ENCODE results near the gene ZNF273. TPM values are rescaled to one million over a fixed set of nuclear protein-coding genes. Genes with fewer than 3 reads are reported as not detected.

The ZNF273 gene
- total RNA-seq, 1 experiment from 2014 or later = 17.9 TPM

GRCh38 chr7:64873517-64873916 is 29.6 kb upstream of the ZNF273 start:
- Histone ChIP-seq H2AFZ (ENCODE audit: low read length) (no peak overlapping the region), H3T11ph (ENCODE audit: low read length) (no peak overlapping the region), H3K14ac (ENCODE audit: insufficient read depth, low read length) (no peak overlapping the region), H3K79me2 (ENCODE audit: insufficient read depth, low read length) (no peaks in the 10 kb centered on the region), H3K4me2 (ENCODE audit: insufficient read depth, insufficient read length, low read length) (no peak overlapping the region), H3K27ac (ENCODE audit: insufficient read length, low read depth, low read length) (no peak overlapping the region), H2BK15ac (ENCODE audit: low read depth, low read length) (no peak overlapping the region), H3K4me1 (ENCODE audit: insufficient read depth, low read length) (no peaks in the 10 kb centered on the region), H4K5ac (ENCODE audit: insufficient read length, low read depth, low read length) (no peak overlapping the region), H3K56ac (ENCODE audit: insufficient read length, low read depth, low read length) (no peak overlapping the region), H3K9ac (ENCODE audit: extremely low read depth, insufficient read length, low read length) (no peak overlapping the region), H2BK5ac (ENCODE audit: insufficient read length, low read length) (no peak overlapping the region), H2BK12ac (ENCODE audit: insufficient read length, low read depth, low read length) (no peak overlapping the region), H3K4ac (ENCODE audit: low read depth, low read length) (no peak overlapping the region), H3K79me1 (ENCODE audit: insufficient read depth, low read depth, low read length, poor library complexity, severe bottlenecking) (no peaks in the 10 kb centered on the region), H3K27me3 (ENCODE audit: insufficient read depth, low read length) (no peaks in the 10 kb centered on the region; the same call in 1 of the 2 replicates), H3K9me3 (ENCODE audit: control insufficient read depth, low read depth, low read length) (no peaks in the 10 kb centered on the region), H2BK20ac (ENCODE audit: low read depth, low read length, poor library complexity, severe bottlenecking) (no peak overlapping the region), H2BK120ac (ENCODE audit: low read depth, low read length, poor library complexity, severe bottlenecking) (no peak overlapping the region), H4K20me1 (ENCODE audit: control insufficient read depth, insufficient read depth, insufficient read length) (no peaks in the 10 kb centered on the region), H2AK5ac (ENCODE audit: insufficient read length, low read length) (no peak overlapping the region), H4K91ac (ENCODE audit: insufficient read length, low read depth, low read length) (no peak overlapping the region), H4K8ac (replicated peaks; ENCODE audit: insufficient read length, low read depth, low read length) (no peak overlapping the region), H3K18ac (ENCODE audit: insufficient read length, low read depth, low read length) (no peak overlapping the region), H3K23me2 (ENCODE audit: insufficient read length, low read depth, low read length, poor library complexity, severe bottlenecking) (no peaks in the 10 kb centered on the region), H3K23ac (ENCODE audit: insufficient read length, low read depth, low read length) (no peak overlapping the region)
- Mint-ChIP-seq H3K27me3 (ENCODE audit: low read depth) (peaks cover 55% of the 10 kb centered on the region), H3K27ac (no peak overlapping the region), H3K9me3 (peaks cover 77 to 86% of the 10 kb centered on the region in 2 experiments), H3K4me3 (no peak overlapping the region), H3K36me3 (ENCODE audit: insufficient read depth in 1 of 3, low read depth in 3 of 3) (peaks cover 4 to 10% (median 6%) of the 10 kb centered on the region in 3 experiments; a peak in 5 of 7 replicates), H3K4me1 (0 out of 4 replicates have a peak, but pooled peaks cover 0 to 3% of the 10 kb centered on the region in 2 experiments)
- TF ChIP-seq CTCF (conservative IDR thresholded peaks at IDR 0.05) = no peak
- WGBS (ENCODE audit: extremely low coverage, insufficient read length, low lambda C conversion rate) = no CpG with 5 or more reads among the region's 5 CpGs
- no peak for DNase-seq
